HG02642 (cell line): ENCODE results near the gene FBXO47.
"Not testable (repeated sequence)": the region's sequence is repeated elsewhere in the genome, so short reads cannot be mapped to it uniquely, and the experiment has no call there.

Experiments
- ATAC-seq: cut with Tn5 transposase; IDR thresholded peaks from one replicate; pipeline ENCODE4 v1.9.1; 2021; ENCODE audit warnings: mild to moderate bottlenecking; ENCODE audit not compliant: unreplicated experiment, poor library complexity

FBXO47 gene

DNA sequence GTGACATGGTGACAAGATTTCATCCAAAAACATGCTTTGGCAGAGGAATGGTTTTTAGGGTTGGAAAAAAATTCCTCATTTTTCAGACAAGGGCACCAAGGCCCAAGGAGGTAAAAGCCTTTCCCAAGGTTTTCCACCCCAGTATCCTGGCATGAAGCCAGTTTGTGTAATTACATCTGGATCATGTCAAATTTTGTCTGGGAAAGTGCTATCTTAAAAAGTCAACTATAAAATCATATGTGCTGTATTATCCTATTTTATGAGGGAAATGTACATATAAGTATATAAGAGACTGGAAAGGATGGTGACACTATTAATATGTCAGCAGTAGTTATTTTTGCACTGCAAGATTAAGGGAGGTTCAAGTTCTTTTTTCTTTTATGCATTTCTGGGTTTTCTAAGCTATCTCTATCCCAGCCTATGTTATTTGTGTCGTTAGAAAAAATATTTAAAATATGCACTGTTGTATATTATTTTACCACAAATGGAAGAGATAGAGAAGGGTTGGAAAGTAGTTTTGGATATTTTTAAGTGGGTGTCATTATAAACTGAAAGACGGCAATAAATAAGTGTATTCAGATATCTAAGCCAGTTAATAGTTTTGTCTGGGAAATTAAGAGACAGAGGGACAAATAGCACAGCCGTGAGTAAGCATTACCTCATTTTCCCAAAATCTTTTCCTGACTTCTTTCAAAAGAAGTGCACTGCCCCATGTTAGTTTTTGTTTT is 13.5 kb upstream of the FBXO47 start:
- no peak for ATAC-seq

DNA sequence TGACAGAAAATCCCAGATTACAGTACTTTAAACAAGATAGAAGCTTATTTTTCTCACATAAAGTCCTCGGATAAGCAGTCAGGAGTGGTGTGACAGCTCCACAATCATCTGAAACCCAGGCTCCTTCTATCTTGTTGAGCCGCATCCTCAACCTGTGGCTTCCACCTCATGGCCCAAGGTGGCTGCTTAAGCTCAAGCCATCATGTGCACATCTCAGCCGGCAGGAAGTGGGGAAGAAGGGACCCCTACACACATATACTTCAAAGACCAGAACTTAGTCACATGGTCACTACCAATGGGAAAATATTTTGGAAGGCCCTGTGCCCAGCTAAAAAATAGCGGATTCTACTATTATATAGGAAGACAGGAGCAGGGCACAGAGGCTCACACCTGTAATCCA is 11.0 kb upstream of the FBXO47 start:
- ATAC-seq: no peak

DNA sequence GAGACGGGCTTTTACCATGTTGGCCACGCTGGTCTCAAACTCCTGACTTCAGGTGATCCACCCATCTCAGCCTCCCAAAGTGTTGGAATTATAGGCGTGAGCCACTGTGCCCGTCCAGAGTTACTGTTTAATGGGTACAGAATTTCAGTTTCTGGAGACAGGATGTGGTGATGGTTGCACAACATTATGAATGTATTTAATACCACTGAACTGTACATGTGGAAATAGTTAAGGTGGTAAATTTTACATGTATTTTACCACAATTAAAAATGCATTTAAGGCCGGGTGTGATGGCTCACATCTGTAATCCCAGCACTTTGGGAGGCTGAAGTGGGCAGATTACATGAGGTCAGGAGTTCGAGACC is 9.0 kb upstream of the FBXO47 start:
- ATAC-seq: not testable (repeated sequence)

DNA sequence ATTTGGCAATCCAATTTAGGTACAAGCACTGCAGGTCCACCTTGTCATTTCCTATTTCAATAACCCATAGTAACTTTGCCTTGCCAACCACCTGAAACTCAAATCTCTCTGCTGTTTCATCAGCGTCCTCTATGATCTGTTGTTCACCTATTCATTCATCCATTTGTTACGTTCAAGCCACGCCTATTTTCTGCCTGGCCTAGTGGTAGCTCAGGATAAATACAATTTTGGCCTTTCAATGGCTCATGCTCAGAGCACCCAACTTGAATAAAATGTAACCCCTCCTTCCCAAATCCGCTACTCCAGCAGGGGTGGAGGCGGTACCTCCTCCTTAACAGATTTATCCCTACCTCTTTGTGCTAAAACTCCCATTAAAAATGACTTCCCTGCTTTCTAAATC is 3.6 kb upstream of the FBXO47 start:
- no peak for ATAC-seq

DNA sequence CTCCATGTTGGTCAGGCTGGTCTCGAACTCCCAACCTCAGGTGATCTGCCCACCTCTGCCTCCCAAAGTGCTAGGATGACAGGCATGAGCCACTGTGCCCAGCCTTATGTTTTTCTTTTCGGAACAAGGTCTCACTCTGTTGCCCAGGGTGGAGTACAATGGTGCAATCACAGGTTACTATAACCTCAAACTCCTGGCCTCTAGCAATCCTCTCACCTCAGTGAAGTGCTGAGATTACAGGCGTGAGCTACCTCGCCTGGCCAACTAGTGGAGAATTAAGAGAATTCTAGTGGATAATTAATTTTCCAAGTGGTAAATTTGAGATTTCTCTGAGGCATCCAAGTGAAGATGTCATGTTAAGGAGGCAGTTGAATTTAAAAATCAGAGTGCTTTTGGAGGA is 2.9 kb upstream of the FBXO47 start:
- no peak for ATAC-seq

DNA sequence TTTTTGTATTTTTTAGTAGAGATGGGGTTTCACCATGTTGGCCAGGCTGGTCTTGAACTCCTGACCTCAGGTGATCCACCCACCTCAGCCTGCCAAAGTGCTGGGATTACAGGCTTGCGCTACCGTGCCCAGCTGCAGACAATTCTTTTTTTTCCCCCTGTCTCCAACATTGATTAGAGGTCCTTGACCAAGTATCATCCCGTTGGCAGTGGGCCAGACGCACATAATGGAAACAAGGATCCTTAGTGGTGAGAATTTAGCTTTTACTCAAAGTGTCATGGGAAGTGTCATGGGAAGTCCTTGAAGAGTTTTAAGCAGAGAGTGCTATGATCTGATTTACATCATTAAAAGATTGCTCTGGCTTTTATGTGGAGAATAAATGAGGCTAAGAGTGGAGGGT is 2.1 kb upstream of the FBXO47 start:
- ATAC-seq: no peak

DNA sequence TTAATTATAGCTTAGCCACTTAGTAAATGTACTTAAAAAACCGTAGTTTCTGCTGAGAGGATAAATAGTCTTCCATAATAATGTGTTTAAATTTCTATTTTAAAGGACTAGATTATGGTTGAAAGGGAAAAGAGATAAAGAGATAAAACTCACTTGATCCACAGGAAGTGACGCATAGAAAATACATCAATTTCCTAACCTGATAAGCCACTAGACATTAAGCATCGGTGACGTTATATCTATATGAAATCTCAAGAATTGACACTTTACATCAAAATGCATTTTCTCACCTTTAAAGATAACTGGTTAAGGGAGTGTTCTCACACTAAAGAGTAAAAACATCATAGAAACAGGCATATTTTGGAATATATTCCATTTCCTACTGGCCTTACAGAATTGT is 5.8 kb downstream of the FBXO47 start:
- no peak for ATAC-seq

DNA sequence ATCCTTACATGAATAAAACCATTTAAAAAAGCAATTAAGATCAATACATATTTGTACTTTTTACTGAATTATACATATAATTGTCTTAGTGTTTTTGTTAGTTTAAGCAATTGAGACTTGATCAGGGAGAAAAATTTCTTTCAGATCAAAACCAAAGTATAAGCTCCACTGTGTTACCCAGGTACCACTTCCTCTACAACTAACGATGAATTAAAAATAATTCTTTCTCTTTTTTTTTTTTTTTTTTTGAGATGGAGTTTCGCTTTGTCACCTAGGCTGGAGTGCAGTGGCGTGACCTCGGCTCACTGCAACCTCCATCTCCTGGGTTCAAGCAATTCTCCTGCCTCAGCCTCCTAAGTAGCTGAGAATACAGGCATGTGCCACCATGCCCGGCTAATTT is 6.8 kb downstream of the FBXO47 start:
- no peak for ATAC-seq

DNA sequence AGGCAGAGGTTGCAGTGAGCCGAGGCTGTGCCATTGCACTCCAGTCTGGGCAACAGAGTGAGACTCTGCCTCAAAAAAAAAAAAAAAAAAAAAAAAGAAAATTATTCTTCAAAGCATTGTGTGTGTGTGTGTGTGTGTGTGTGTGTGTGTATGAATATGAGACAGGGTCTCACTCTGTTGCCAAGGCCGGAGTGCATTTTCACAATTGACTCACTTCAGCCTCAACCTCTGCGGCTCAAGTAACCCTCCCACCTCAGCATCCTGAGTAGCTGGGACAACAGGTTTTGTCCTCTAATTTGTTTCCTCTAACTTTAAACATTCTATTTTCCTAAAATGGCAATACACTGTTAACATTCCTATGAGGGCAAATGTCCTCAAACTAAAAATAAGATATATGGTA is 7.7 kb downstream of the FBXO47 start:
- ATAC-seq: no peak

DNA sequence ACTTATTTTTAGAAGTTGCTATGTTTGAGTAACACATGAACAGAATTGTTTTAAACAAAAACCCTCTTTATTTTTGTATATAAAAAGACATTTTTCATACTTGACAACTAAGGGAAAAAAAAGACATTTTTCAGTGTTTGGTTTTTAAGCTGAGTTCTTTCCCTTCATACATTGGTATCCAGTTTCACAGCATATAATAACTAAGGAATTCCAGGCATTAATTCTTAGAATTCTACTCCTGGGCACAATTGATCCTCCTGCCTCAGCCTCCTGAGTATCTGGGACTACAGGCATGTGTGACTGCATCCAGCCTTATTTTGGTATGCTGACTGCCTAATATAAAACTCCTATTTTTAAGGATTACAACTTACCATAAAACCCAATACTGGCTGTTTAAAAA is 8.4 kb downstream of the FBXO47 start:
- ATAC-seq: no peak

DNA sequence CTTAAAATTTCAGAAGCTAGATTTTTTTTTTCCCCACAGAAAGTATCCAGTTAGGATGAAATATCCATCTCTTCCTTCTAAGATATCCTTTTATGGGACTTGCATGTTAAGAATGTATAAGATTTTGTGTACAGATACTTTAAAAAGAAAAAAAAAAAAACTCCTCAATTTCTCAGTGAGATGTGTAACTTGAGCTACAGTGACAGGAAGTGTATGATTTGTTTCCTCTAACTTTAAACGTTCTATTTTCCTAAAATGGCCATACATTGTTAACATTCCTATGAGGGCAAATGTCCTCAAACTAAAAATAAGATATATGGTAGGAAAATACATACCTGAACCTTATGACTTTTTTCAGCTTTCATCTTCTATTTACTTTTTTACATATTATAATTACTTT is 8.9 kb downstream of the FBXO47 start:
- no peak for ATAC-seq

DNA sequence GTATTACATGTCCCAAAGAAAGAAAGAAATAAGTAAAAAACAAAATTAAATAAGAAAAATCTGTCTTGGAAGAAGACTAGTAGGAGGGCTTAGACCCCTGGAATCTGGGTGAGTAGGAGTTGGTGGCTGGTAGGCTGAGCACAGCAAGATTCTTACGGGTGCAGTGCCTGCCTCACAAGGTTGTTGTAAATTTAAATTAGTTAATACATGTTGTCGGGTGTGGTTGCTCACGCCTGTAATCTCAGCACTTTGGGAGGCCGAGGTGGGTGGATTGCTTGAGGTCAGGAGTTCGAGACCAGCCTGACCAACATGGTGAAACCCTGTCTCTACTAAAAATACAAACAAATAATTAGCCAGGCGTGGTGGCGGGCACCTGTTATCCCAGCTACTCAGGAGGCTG is 13.4 kb downstream of the FBXO47 start:
- ATAC-seq: not testable (repeated sequence)

DNA sequence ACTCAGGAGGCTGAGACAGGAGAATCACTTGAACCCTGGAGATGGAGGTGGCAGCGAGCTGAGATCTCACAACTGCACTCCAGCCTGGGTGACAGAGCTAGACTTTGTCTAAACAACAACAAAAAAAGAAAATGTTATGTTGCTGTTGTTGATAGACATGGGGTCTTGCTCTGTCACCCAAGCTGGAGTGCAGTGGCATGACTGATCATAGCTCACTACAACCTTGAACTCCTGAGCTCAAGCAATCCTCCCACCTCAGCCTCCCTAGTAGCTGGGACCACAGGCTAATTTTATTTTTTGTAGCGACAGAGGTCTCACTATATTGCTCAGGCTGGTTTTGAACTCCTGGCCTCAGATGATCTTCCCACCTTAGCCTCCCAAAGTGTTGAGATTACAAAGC is 20.0 kb downstream of the FBXO47 start:
- ATAC-seq: no peak

DNA sequence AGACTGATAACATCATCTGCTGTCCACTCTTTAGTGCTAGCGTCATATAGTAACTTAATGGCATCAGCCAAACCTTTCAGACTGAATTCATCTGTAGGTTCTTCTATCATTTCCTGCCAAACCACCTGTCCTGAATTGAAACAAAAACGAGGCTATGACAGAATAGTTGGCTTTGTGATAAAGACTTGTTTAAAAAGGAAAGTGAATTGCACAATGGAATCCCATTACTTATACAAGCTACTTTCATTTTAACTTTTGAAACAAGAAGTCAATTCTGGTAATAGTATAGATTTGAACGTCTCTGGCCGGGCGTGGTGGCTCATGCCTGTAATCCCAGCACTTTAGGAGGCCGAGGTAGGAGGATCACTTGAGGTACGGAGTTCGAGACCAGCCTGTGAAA is 23.6 kb downstream of the FBXO47 start:
- ATAC-seq: no peak

DNA sequence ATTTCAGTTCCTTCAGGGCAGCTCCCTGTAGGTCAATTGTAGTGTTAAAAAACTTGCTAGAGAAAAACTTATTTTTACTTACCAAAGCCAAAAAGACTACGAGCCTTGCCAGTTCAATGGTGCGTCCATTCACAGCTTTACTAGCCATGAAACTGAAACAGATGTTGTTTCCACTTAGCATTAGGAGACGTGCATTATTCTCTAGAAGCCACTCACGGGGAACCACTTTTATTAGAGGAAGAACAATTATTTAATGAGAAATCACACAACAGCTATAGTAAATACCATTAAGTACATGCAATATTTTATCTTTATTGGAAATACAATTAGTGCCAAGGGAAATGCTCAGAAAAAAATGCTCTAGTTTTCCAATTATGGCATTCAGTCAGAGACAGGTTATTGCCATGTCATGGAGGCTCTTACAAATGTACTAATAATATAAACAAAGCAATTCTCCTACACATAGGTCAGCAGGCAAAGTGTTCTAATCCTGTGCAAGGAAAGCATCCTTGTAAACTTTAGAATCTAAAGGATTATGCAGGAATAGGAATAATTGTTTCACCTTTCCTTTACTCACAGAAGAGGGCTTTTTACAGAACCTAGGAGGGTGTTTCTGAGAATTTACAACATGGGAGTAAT is 24.4 kb downstream of the FBXO47 start:
- no peak for ATAC-seq

DNA sequence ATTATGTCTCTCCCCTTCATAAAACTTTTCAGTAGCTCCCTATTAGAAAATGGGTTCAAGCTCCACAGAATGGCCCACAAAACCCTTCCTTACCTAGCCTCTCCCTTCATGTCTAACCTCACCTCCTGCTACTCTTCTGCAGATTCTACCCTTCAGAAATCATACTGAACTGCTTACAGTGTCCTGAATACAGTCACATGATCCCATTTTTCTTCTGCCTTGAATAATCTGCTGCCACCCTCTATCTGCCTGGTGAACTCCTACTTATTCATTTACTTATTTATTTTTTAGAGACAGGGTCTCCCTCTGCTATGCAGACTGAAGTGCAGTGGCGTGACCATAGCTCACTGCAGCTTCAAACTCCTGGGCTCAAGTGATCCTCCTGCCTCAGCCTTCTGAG is 26.8 kb downstream of the FBXO47 start:
- no peak for ATAC-seq

DNA sequence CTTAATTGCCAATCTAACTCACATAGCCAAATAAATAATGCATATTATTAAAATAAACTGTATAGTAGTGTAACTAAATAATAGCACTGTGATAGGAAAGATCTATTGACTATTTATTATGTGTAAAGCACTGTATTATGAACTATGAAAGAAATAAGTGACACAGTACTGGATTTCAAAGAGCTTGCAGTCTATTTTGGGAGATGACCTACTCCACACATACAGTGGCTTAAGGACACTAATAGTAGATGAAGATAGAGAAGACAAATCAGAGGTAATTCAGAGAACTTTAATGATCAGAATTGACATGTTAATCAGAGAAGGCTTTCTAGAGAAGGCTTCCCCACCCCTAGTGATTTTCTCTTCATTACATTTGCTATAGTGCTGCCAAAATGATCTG is 27.2 kb downstream of the FBXO47 start:
- ATAC-seq: no peak

DNA sequence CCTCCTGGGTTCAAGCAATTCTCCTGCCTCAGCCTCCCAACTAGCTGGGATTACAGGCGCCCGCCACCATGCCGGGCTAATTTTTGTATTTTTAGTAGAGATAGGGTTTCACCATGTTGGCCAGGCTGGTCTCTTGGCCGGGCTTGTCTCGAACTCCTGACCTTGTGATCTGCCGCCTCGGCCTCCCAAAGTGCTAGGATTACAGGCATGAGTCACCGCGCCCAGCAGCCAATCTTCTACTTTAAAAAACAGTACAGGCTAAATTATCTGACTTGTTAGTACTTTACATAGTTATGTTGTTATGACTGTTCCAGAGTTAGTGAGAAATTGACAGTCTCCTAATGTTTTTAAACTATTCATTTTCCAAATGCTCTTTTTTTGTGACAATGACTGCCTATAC is 33.2 kb downstream of the FBXO47 start:
- not testable (repeated sequence) for ATAC-seq

DNA sequence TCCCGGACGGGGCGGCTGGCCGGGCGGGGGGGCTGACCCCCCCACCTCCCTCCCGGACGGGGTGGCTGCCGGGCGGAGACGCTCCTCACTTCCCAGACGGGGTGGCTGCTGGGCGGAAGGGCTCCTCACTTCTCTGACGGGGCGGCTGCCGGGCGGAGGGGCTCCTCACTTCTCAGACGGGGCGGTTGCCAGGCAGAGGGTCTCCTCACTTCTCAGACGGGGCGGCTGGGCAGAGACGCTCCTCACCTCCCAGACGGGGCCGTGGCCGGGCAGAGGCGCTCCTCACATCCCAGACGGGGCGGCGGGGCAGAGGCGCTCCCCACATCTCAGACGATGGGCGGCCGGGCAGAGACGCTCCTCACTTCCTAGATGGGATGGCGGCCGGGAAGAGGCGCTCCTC is 36.4 kb downstream of the FBXO47 start:
- ATAC-seq: not testable (repeated sequence)

DNA sequence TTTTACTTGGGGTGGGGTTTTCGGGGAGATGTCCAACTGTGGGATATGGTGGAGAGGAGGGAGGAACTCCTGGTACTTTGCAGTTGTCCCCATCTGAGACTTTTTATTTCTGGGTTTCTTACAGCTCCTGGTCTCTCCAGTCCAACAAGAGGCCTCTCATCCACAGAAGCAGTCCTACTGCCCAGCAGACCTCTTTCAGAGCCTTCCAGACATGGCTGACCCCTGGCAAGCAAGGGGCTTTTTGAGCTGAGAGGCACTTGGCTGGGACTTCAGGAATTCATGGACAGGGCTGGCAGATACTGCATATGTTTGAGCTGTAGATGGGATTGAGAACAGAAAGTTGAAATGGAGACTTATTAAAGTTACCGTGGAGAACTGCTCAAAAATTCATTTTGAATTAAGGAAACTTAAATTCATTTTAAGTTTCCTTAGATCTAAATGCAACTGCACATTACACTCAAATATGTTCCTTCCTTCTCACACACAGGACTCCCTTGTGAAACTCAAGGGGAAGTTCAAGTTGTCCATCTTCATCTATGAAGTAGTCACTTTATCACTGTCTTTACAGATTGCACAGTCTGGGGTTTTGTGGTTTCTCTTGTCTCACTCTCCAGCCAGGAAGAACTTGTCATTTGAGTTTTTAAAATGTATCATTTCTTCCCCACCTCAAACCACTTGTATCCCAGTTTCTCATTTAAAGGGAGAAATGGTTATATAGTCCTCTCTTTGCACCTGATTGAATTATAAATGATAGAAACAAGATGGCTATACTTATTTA is 40.7 kb downstream of the FBXO47 start:
- no peak for ATAC-seq

DNA sequence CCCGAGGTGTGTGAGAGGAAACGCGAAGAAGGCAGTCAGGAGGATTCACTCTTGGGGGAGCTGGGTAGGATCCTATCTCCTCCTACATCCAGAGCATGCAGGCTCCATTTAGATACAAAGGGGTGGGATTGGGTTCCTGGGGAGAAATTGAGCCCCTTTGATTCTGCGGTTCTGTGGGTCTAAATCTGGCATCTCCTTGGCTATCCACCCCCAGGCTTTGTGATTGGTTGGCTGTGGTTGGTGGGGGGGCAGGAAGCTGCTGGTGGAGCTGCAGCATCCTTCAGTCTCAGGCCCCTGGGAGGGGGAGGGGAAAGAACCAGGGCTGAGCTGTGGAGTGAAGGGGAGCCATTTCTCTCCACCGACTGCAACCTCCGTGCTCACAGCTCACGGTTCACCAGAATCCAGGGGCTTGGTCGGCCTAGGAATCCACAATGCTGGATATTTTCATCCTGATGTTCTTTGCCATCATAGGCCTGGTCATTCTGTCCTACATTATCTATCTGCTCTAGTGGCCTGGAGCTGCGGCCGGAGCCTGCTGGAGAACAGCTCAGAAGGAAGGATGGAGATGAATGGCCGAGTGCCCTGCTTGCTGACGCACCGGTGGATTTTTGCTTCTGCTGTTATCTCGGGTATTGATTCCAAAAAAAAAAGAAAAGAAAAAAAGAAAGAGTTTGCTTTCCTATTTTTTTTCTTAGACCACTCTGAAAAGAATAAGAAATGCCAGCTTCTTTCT is 41.8 kb downstream of the FBXO47 start, which contains the start of gene LASP1NB:
TSS of gene LASP1NB (plus strand) at position 352 of the 733 bp plus-strand sequence.
- ATAC-seq: no peak
